Lower leg skin (tissue), 4 donors: Measurements from ENCODE around the gene HNRNPAB. TPM values are rescaled to one million over a fixed set of nuclear protein-coding genes. Genes with fewer than 3 reads are reported as not detected.
A peak's percentile ranks its signal among the peaks of the same experiment; 100 is the strongest.

ENCODE experiments used
- DNase-seq, 2 donors: peaks; one replicate each; pipeline ENCODE4 v3.0.0-alpha.2; 2019; ENCODE audit warnings: low spot score in 2 of 2
- H3K4me3 ChIP-seq: fragments of 200-600 bp; sonication (generic); 2 replicates; pipeline ENCODE4 v1.5.1; 2017; ENCODE audit warnings: mild to moderate bottlenecking, low read depth; ENCODE audit not compliant: poor library complexity, severe bottlenecking
- POLR2A ChIP-seq, 2 donors: fragments of 450-650 bp; IDR thresholded peaks; one replicate each; pipeline ENCODE4 v1.6.1; 2016 to 2017; ENCODE audit warnings: antibody characterized with exemption in 2 of 2, mild to moderate bottlenecking in 1 of 2, moderate library complexity in 1 of 2
- WGBS, 2 donors: methylation state at CpG; one replicate each; pipeline ENCODE4 v1.1.5; 2018; 5-methylcytosine and 5-hydroxymethylcytosine counted together
- intact Hi-C: fragments of 100-400 bp; cut with DNase I; formaldehyde crosslinking; loops from one replicate; pipeline ENCODE4 v1.15.0; 2023; ENCODE audit warnings: low total_unique reads
- total RNA-seq, 4 donors: library from RNA; depleted of rRNA; stranded (reverse); fragments of >200 nt; gene quantifications; one replicate each; pipeline ENCODE4 v1.1.0, GENCODE V29; 2016
- TF ChIP-seq, protein P1 (sequence below), 3 donors: fragments of 450-650 bp; IDR thresholded peaks; one replicate each; pipeline ENCODE4 v1.5.1; 2016; ENCODE audit warnings: antibody characterized with exemption in 3 of 3, mild to moderate bottlenecking in 3 of 3, moderate library complexity in 2 of 3

Gene HNRNPAB
- total RNA-seq, 4 donors from 2014 or later: 76.4 to 124 (median 102) TPM

- WGBS, 2 donors: 66 to 71% methylated on average over 9 of the region's 9 CpGs
Observed at GRCh38 chr5:178230879-178231538, 26.7 kb downstream of the HNRNPAB start.

DNA sequence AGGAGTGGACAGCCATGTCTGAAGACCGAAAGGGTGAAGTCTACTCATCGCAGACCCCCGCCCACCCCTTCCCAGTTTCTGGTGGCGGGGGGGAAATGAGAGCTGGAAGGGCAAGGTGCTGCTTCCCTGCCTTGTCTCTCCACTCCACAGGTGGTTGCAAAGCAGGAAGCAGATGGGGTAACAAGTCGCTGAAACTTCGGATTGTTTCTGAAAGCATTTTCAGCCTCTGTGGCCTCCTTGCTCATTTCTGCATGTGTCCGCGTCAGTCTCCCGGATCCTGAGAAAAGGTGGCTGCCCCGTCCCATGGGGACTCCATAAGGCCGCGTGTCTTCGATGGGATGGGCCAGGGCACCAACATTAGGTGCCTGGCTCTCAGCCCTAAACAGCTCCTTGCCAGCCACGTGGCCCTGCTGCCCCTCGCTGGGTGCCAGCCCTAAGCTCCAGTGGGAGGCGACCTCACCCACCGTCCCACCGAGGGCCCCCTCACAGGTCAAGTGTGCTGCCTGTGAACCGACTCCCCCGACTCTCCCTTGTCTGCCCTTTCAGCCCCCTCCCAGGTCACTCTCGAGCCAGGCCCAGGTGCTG, 27.3 kb downstream of the HNRNPAB start:
- no peak for DNase-seq
- 20 to 28% methylated on average over 16 to 21 of the region's 21 CpGs for WGBS, 2 donors
- TF ChIP-seq, protein P1, sequence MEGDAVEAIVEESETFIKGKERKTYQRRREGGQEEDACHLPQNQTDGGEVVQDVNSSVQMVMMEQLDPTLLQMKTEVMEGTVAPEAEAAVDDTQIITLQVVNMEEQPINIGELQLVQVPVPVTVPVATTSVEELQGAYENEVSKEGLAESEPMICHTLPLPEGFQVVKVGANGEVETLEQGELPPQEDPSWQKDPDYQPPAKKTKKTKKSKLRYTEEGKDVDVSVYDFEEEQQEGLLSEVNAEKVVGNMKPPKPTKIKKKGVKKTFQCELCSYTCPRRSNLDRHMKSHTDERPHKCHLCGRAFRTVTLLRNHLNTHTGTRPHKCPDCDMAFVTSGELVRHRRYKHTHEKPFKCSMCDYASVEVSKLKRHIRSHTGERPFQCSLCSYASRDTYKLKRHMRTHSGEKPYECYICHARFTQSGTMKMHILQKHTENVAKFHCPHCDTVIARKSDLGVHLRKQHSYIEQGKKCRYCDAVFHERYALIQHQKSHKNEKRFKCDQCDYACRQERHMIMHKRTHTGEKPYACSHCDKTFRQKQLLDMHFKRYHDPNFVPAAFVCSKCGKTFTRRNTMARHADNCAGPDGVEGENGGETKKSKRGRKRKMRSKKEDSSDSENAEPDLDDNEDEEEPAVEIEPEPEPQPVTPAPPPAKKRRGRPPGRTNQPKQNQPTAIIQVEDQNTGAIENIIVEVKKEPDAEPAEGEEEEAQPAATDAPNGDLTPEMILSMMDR (IDR thresholded peaks at IDR 0.05): no peak
- no peak for TF ChIP-seq POLR2A (IDR thresholded peaks at IDR 0.05)
- intact Hi-C loops: no loop called here
- peak overlapping the region; percentile 91 for H3K4me3 ChIP-seq

More at GRCh38 chr5:178230879-178231538, 26.7 kb downstream of the HNRNPAB start:
- no peak for TF ChIP-seq POLR2A (IDR thresholded peaks at IDR 0.05)
- TF ChIP-seq, protein P1 (IDR thresholded peaks at IDR 0.05): no peak
- intact Hi-C loops: no loop called here
- no peak overlapping the region for H3K4me3 ChIP-seq
- no peak for DNase-seq

DNA sequence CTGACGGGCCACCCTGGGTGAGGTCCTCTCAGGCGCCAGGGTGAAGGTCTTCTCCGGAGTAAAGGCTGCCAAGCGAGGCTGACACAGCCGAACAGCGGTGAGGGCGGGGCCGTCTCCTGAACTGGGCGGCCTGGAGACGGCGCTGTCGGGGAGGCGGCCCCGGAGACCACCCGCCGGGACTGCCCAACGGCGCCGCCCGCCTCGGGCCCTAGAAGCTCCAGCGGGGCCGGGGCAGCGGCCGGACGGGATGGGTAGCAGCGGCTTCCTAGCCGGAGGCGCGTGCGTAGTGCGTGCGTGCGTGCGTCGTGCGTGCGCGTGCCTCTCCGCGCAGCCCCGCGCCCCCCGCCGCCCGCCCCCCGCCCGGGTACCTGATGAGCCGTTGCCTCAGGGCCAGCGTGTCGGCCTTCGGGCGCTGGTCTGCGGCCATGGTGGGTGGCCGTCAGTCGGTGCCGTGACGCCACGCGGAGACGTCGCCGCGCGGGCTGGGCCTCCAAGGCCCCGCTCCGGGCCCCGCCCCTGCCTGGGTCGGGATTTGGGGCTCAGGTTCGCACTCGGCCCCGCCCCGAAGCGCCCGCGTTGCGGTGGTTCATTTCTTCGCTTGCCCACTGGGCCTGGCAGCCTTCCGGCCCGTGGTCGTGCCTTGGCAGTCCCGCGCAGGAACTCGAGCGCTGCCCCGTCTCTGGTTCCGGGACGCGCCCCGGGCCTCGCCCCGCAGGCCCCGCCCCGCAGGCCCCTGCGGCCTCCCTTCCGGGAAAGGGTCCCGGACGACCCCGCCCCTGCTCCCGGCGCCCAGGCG, 28.0 kb downstream of the HNRNPAB start, which contains the start of gene PHYKPL:
TSS of gene PHYKPL (minus strand) at position 679 of the 796 bp plus-strand sequence. CDS start at position 427, 252 bp downstream.
- intact Hi-C loops: no loop called here
- TF ChIP-seq, protein P1 (IDR thresholded peaks at IDR 0.05): no peak
- TF ChIP-seq POLR2A (IDR thresholded peaks at IDR 0.05): no peak
- DNase-seq: peak; percentile 51 to 94
- 1 to 2% methylated on average over 17 to 64 of the region's 102 CpGs for WGBS, 2 donors
- peak within 1 kb of the TSS; percentile 91 for H3K4me3 ChIP-seq

DNA sequence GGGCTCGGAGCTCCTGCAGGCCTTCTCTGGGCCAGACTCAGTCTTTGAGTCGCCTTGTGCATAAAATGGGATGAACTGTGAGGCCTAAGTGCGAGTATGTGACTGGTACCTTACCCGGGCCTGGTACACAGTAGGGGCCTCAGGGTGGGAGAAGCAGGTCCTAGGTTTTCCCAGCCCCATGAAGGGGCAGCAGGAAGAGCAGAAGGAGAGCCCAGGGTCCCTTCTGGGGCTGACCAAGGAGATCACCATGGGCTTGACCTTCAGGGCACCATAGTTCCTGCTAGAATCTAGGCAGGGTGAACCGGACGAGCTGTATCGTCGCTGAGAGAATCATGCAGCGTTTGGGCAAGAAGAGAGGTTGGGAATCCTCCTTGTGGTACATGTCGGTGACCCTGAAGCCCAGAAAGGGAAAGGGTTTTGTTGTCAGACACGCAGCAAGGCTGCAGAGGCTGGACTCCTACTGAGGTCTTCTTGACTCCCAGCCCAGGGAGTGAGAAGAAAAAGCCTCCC, 28.6 kb downstream of the HNRNPAB start:
- WGBS, 2 donors: 63 to 69% methylated on average over 10 to 11 of the region's 11 CpGs
- intact Hi-C loops: no loop called here

DNA sequence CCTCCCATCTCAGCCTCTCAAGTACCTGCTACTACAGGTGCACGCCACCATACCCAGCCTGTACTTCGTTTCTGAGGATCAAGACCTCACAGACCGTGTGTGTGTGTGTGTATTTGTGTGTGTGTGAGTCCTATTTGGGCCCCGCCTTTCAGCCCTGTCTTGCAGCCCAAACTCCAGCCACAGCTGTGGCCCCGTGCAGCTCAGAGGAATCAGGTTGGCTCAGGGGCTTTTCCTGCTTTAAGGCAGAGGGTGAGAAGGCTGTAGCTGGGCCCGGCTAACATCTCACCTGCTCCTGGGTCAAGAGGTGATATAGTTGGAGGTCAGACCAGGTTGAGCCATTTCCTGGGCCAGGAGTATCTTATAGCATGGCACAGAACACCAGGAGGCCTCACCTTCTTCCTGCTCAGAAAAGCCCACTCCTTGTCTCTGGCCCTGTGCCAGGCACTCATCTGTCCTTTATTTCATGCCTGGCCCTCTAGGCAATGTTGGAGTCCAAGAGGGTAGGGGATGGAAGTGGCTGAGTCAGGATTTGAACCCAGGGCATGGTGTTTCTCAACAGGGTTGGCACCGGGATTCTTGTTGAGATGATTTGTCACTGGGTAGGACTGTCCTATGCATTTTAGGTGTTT, 29.9 kb downstream of the HNRNPAB start:
- 88 to 89% methylated on average over 7 of the region's 7 CpGs for WGBS, 2 donors
- intact Hi-C loops: no loop called here
- H3K4me3 ChIP-seq: no peak overlapping the region
- no peak for TF ChIP-seq POLR2A (IDR thresholded peaks at IDR 0.05)
- TF ChIP-seq, protein P1 (IDR thresholded peaks at IDR 0.05): no peak
- no peak for DNase-seq

More for the DNA sequence above, 28.6 kb downstream of the HNRNPAB start:
- TF ChIP-seq, protein P1 (IDR thresholded peaks at IDR 0.05): no peak
- no peak for TF ChIP-seq POLR2A (IDR thresholded peaks at IDR 0.05)
- no peak overlapping the region for H3K4me3 ChIP-seq
- DNase-seq: no peak
